Hepatic stellate cell (primary cell): ENCODE data around the gene ATP13A2.

ENCODE experiments used
- DNase-seq: peaks from one replicate; pipeline ENCODE4 v3.0.0; 2011; ENCODE audit warnings: low spot score

The ATP13A2 gene

GRCh38 chr1:17028662-17029188 lies 17.0 kb upstream of the ATP13A2 start:
- DNase-seq = no peak

DNA sequence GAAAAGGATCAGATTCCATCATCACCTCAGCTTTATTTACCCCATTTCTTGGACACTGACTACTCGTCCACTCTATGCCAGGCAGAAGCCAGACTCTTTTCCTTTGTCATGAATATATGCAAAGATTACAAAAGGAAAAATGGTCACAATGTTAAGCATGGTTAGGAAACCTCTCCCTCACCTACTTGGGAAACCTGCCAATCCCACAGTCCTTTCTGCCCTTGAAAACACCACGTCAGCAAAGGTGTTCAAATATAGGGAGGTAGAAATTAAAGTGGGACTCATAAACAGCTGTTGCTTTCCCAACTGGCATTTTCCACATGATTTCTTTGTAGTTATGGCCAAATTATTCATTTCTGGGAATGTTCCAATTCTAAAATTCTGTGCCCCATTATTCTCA lies 16.2 kb upstream of the ATP13A2 start:
- DNase-seq = no peak

GRCh38 chr1:17027403-17027802 lies 15.7 kb upstream of the ATP13A2 start:
- no peak for DNase-seq

GRCh38 chr1:17024721-17025120 lies 13.0 kb upstream of the ATP13A2 start:
- DNase-seq = no peak

DNA sequence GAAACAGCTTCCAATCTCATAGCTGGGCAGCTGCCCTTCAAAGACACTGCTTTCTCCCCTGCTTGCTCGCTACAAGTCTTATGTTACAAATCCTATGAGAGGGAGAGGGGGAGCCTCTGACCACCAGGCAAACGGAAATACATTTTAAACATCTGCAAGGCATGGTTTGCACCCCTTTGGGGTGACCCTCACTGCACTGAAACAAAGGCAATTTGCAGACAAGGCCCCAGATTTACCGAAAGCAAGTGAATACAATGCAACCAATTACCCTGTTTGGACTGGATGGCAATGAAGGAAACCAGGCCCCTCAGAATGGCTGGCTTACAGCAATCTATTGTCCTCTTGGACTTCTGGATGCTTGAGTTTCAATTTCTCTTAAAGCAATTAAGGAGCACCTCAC lies 11.8 kb upstream of the ATP13A2 start:
- DNase-seq = no peak

DNA sequence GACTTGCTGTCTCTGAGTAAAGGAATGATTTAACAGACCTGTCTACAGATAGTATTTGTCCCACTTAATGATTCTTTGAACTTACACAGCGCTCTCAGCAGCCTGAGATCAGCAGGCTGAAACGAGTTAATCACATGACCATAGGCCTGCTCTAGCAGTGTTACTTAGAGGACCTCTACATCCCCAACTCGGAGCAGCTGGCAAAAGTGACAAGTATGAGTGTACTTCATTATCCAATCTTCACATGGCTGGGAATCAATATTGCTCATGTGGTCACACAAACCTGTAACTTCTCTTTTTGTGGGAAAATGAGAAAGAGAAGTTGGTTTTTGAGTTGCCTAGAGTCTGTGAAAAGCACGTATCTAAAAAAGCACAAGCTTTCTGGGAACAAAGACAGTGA lies 11.4 kb upstream of the ATP13A2 start:
- no peak for DNase-seq

GRCh38 chr1:17021896-17022295 lies 10.2 kb upstream of the ATP13A2 start:
- DNase-seq = no peak

DNA sequence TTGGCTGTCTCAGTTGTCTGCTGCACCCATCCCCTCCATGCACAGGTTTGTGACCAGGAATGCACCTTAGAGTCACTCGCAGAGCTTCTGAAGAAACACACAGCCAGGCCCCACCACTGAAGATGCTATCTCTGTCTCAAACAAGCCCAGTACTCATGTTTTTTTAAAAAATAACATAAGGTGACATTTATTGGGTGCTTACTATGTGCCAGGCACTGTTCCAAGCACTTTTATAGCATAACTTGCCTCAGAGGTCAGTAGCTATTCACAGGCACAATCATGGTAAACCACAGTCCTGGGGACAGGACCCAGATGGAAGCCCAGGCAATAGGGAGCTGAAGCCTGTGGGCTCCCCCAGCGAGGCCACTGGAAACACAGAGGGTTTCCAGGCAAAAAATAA lies 8.8 kb upstream of the ATP13A2 start:
- DNase-seq = no peak

DNA sequence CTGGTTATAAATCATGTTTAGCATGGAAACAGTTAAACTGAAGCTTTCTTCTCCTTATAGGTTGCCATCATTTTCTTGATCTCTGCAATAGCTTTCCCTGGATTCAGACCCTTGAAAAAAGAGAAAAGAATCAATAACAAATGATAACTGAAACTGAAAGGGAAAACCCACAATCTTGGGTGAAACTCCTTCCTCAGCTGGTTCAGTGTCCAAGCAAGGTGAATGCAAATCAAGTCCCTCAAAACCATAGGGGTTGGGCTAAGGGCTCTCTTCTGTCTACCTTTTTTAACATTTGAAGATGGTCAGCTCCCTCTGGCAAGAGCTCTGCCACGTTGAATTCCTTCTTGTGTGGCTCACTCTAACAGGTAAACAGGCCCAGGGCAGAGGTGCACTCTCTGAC lies 7.1 kb upstream of the ATP13A2 start:
- DNase-seq = no peak

- no peak for DNase-seq
Measured at GRCh38 chr1:17017435-17017834, 5.7 kb upstream of the ATP13A2 start.

DNA sequence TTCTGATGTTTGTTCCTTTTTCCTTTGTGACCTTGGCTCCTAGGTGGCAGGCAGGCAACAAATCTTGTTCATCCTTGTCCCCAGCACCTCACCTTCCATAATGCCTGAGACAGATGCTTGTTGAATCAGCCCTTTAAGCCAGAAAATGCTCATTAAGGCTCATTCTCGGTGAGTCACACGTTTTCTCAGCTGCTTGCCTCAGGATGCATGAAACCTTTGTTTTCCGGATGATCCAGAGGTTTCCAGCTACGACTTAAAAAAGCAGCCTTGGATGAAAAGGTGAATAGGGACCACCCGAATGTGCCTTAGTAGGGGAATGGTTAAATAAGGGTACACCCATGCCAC lies 4.6 kb upstream of the ATP13A2 start:
- no peak for DNase-seq

DNA sequence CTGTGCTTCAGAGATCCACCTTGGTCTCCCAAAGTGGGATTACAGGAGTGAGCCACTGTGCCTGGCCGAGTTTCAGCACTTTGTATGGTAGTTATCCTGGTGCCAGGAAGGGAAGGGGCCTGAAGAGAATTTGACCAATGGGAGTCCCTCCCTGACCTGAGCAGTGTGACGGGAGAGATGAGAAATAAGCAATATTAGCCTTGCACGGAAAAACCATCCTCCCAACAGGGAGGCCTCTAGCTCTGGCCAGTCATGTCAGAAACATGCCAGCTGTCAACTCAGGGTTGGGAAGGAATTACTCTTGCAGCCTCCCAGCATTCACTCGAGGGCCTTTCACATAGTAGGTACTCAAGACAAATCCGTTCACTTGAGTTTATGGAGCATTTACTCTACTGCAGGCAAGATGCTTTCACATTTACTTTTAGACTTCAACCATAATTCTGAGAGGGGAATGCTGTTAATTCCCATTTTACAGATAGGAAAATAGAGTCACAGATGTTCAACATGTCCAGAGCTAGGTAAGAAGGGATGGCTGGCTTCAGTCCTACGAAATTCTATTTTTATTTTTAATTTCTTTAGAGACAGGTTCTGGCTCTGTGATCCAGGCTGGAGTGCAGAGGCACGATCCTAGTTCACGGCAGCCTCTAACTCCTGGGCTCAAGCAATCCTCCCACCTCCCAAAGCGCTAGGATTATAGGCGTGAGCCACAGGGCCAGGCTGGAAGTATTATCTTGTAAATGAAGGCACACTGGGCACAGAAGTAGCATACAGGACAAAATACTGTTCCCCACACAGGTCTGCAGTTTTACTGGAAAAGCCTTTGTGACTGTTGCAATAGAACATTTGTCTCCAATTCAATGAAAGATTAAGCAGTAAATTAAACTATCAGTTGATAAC lies 3.2 kb upstream of the ATP13A2 start:
- no peak for DNase-seq

DNA sequence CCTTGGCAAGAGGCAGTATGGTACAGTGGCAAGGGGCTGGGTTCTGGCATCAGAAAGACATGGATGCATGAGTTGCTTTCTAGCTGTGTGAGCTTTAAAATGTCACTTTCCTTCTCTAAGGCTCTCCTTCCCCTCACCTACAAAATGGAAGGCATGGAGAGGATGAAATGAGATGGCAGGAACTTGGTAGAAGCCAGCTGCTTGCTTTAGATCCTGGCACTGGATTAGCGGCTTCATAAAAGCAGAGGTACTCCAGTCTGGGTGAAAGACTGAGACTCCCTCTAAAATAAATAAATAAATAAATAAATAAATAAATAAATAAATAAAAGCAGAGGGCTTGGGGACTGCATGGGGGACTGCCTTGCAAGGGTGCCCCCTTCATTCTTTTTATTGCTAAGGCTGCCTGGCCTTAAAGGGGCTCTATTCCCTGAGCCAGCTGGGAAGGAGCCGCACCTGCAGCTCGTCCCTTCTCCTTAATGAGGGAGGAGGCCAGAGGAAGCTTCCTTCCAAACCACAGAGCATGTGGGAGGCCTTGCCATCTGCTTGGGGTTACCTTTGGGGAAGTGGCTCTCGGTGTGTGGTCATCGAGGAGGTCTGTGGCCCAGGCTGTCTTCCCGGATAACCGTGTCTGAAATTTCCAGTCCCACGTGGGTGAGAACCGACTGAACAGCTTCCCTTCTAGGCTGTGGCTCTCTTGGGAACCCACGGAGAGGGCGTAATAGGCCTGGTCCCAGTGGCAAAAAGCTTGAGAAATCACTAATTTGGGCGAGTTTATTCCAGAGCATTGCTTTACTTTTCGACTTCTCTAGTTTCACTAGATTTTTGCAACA lies 2.0 kb upstream of the ATP13A2 start:
- no peak for DNase-seq

DNA sequence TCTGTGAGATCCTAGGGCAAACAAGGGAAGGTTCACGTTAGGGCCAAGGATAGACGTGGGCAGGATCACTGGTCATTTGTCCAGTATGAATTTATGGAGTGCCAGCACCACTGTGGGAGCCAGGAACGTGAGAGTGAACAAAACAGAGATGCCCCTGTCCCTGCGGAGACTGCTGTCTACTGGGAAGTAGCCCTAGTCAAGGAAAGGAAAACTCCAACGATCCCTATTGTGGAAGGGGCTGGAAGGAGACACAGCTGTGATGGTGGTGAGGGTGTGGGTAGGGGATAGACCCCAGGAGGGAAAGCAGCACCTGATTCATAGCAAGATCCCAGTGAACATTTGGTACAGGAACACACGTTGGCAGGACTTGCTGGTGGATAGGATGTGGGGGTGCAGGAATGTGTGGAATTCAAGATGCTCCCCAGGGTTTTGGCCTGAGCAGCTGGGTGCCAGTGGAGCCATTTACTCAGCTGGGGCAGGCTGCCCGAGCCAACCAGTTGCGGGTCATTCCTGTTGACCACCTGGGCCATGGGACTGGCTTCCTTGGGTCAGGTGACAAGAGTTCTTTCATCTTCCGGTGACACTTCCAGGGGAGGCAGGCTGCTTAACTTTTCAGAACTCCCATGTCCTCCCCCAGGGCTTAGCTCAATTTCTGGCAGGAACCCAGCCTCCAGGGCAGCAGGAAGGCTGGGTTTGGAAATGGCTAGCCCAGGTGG lies 1.2 kb upstream of the ATP13A2 start:
- DNase-seq = peak; percentile 49

- DNase-seq = no peak
Measured at GRCh38 chr1:17011092-17011438, 663 bp downstream of the ATP13A2 start.

- peak; percentile 11 for DNase-seq
Measured at GRCh38 chr1:17009706-17010105, 2.0 kb downstream of the ATP13A2 start.

- DNase-seq = no peak
Measured at GRCh38 chr1:17008208-17008855, 3.4 kb downstream of the ATP13A2 start.

DNA sequence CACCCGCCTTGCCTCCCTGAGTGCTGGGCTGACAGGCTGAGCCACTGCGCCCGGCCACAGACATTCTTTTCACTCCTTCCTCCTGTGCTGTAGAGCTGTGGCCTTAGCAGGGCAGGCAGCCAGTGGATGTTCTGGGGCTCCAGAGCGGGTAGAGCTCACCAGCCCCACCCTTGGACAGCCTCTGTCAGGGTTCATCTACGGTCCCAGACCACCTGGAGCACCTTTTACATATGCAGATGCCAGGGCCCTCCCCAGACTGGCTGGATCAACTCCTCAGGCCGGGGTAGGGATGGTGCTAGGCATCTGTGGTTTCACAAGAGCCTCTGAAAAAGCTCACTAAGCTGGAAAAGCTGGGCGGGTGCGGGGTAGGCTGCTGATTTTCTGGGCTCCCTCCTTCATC lies 4.6 kb downstream of the ATP13A2 start:
- peak; percentile 2 for DNase-seq

- no peak for DNase-seq
Measured at GRCh38 chr1:17005365-17005740, 6.4 kb downstream of the ATP13A2 start.

DNA sequence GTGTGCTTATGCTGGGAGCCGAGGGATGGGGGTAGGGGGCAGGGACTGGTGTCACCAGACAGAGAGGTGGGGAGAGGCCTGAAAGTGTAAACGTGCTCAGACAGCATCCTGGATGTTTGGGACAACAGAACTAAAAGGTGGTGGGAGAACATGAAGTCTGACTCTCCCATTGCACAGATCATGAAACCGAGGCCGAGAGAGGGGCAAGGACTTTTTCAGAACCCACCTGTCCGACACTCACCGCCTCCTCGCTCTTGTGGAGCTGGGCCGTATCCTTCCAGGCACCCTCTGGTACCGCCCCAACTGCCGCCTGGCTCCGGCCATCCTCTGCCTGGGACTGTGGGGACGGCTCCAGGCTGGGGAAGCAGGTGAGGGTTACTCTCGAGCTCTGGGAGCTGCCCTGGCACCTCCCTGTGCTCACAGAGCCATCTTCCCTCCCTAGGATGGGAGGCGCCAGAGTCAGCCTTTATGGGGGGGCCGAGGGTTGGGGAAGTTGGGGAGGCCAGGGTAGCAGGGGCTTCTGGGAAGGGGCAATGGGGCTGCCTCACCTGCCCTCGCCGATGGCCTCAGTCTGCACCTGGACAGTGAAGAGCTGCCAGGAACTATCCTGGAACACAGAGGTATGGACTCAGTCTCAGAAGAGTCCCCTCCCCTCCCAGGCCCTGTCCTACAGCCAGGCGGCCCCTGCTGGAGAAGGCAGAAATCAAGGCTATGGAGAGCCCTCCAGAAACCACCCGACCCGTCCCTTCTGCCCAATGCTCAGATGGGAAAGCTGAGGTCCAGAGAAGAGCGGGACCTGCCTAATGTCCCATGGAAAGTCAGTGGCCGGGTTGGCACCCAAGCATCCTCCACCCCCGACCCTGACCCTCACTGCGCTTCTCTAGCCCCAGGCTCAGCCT lies 7.0 kb downstream of the ATP13A2 start:
- peak; percentile 27 for DNase-seq

GRCh38 chr1:17002524-17002902 lies 9.2 kb downstream of the ATP13A2 start:
- no peak for DNase-seq
